Measurements from ENCODE around the gene TOM1L2.

DNA sequence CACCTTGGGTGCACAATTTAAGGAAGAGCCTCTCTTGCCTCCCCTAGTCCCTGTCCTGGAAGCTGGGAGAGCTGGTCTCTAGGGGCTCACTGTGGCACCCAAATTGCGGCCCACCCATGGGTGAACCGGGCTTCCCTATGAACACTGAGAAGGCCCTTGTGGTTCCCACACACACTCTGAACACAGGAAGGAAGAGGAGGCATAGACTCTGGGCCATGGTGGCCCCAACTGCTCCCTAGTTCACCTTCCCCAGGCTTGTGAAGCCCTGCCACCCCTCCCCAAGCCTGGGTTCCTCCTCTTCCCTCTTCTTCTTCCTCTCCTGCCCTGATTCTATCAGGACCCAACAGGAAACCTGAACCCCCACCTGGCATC lies 145.9 kb downstream of the TOM1L2 start:
- TF ChIP-seq BHLHE40 (IDR thresholded peaks at IDR 0.05; ENCODE audit: borderline replicate concordance) (no peak), FOXA1 (IDR thresholded peaks at IDR 0.05) (no peak), SUZ12 (IDR thresholded peaks at IDR 0.05) (no peak), LEF1 (IDR thresholded peaks at IDR 0.05; ENCODE audit: borderline replicate concordance) (no peak), FOXK2 (IDR thresholded peaks at IDR 0.05) (no peak), L3MBTL2 (conservative IDR thresholded peaks at IDR 0.05) (no peak), ZNF384 (IDR thresholded peaks at IDR 0.05) (no peak)
